GM21717 (cell line): ENCODE measurements around the gene SPATS1.

ENCODE experiments used
- ATAC-seq: cut with Tn5 transposase; IDR thresholded peaks from one replicate; pipeline ENCODE4 v1.9.1; 2021; ENCODE audit warnings: mild to moderate bottlenecking, moderate library complexity; ENCODE audit not compliant: unreplicated experiment

Gene SPATS1

GRCh38 chr6:44342489-44342888 is at the start of gene SPATS1:
SPATS1 (plus strand) TSS chr6:44342650; CDS start chr6:44343096, 446 bp downstream.
- ATAC-seq, result no peak

GRCh38 chr6:44292661-44293365 is 49.6 kb upstream of the SPATS1 start:
- ATAC-seq, result no peak

GRCh38 chr6:44294832-44295791 is 47.3 kb upstream of the SPATS1 start:
- ATAC-seq, result no peak

GRCh38 chr6:44297063-44298038 is 45.1 kb upstream of the SPATS1 start:
- no peak for ATAC-seq

GRCh38 chr6:44298055-44298803 is 44.2 kb upstream of the SPATS1 start:
- no peak for ATAC-seq

- no peak for ATAC-seq
These were observed 43.6 kb upstream of the SPATS1 start for GRCh38 chr6:44298864-44299263.

DNA sequence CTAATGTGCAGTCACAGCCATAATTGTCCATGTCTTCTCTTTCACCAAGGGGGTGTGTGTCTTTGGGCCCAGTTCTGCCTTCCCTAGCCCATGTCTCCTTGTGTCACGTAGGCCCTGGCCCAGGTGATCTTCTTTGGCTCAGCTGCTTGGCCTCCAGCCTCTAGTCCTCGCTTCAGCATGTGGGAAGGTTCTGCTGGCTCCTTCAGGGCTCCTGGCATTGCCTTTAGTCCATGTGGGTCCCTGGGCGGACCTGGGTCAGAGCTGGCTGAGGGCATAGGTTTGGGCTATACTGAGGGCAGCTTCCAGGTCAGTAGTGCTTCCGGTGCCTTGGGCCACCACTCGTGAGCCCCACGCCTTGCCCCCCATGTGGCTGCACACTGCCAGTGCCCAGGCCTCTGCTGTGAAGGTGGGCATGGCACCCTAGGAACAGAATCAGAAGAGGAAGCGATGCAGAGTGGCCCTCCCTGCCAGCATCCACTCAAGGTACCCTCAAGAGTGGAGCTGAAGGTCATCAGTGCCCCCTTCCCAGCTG is 42.1 kb upstream of the SPATS1 start:
- ATAC-seq, result no peak

DNA sequence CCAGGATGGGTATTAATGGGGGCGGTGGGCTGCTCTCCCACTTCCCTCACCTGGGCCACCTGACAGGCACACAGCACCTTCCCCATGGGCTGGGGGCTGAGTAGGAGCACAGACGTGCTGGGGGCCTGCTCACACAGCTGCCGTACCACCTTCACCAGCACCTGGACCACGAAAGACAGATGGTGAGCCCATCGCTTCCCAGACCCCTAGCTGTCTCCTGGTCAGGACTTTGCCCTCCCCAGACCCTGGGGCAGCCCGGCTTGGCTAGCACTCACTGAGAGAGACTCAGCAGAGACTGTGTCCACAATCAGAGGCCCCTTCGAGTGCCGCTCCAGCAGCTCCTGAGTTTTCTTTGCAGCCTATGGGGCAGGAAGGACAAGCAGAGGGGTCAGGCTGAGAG is 41.3 kb upstream of the SPATS1 start:
- ATAC-seq, result no peak

DNA sequence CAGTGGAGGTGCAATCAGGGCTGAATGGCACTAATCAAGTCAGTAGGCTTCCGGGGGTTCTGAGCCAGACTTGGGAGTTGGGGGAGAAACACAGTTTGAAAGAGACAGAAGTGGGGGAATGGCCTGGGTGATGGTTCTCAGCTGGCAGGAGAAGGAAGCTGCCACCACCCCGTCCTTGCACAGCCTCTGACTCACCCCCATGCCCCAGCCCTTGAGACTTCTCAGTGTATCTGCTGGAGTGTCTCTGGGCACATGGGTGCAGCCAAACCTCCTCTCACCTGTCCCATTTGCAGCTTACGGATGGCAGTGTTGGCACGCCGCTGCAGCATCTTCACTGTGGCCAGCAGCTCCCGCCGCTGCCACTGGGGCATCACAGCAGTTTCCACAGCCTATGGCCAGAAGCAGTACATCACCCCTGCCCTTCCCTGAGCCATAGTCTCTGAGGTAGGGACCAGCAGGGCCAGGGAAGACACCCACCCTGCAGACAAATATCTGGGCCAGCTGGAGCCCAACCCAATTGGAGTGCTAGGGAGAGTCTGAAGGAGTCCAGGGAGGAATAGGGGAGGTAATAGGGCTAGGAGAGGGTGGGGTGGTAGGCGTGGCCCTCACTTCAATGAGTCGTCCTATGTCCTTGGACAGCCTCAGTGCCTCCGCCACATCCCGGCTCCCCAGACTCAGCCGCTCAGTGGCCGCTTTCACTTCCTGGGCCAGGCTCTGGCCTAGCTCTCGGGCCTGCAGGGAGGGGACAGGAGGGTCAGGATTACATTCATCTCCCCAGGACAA is 40.5 kb upstream of the SPATS1 start:
- no peak for ATAC-seq

DNA sequence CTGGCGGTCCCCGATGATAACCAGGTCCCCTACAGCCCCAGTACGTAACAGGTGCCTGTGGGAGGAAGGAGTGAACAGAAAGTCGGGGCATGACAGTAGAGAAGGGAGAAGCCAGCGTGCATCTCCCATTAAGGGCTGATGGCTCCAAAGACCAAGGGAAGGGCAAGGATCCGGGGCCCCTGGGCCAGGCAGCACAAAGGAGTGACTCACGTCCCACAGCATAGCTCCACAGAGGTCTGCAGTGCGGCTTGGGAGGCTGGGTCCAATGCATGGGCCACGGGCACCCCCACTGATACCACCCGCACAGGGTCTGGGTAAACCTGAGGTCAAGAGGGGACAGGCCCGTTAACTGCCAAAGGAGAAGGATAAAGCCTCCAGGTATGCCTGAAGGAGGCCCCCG is 39.6 kb upstream of the SPATS1 start:
- ATAC-seq, result no peak

GRCh38 chr6:44303842-44304241 is 38.6 kb upstream of the SPATS1 start:
- no peak for ATAC-seq

DNA sequence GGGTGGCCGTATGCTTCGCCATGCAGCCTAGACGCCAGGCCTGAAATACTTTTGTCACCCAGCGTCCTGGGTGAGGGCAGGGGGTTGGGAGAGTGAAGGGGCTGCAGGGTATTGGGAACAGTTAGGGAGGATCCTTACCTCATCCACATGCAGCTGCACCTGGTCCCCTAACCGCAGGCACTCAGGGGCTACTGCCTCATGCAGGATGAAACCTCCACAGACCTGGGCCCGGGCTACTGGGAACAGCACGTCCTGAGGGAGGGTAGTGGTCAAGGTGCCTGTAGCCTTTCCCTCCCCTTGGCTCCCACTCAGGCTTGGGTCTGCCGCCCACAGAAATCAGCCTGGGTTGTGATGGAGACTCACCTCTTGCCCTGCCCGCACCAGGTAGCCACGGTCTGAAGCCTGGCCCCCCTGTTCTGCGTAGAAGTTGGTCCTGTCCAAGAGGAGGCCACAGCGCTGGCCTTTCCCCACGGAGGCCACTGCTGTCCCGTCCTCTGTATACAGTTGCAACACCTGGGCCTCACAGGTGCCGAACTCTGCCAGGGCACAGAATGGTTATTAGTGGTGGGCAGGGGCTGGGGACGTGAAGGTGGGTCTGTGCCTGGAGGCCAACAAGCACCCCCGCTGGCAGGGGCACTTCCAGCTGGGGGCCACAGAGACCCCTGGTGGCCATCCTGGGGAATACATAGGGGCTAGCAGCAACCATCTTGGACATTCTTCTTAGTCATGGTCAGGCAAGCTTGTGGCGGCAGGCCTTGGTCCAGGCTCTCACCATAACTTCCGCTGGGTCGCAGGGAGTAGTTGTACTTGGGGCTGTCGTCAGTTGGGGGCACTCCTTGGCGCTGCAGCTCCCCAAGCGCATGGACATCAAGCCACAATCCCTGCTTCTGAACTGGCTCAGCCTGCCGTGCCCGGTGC is 37.9 kb upstream of the SPATS1 start:
- no peak for ATAC-seq

- ATAC-seq, result no peak
These were observed 37.2 kb upstream of the SPATS1 start for GRCh38 chr6:44305200-44305725.

DNA sequence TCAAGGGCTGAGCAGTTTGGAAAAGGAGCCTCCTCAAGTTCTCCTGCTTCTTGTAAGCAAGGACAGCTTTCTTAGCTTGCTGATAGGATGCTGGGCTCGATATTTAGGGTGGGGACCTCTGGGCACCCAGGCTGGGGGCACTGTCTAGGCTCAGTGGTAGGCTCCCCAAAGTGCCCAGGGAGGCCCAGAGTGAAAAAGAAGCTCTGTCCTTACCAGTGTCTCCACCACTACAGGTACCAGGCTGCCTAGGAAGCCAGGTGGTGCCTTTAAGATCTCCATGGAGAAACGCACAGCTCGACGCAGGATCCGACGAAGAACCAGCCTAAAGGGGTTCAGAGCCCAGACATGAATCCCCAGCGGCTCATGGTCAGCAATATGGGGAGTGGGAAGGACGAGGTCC is 35.7 kb upstream of the SPATS1 start:
- no peak for ATAC-seq

DNA sequence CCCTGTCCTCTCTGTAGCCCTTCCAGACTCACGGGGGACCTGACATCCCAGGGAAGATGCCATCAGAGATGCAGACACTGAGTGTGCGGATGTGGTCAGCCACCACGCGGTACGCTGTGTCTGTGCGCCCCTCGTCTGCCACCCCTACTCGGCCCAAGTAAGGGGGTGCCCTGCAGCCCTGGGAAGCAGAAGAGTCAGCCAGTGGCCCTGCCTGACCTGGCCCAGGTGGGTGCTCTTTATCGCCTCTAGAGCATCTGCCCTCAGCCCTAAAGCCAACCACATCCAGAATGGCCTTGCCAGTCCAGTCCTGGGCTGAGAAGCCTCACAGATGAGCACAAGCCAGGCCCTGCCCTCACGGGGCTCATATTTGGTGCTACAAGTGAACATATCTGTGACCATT is 35.2 kb upstream of the SPATS1 start:
- ATAC-seq, result no peak

GRCh38 chr6:44309092-44309491 is 33.4 kb upstream of the SPATS1 start:
- ATAC-seq, result no peak

DNA sequence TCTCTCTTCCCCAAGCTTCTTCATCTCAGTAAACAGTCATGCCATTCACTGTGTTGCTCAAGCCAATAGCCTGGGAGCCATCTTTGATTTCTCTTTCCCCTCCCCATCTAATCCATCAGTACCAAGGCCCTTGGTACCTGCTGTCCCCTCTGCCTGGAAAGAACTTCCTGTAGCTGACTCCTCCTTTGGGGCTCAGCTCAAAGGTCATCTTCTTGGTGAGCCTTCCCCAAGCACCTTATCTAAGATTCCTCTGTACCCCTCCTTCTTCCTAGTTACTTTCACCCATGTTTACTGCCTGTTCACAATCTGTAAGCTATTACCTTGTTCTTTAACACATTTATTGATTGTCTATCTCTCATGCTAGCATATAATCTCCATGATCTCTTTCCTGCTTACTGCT is 32.8 kb upstream of the SPATS1 start:
- ATAC-seq, result no peak

DNA sequence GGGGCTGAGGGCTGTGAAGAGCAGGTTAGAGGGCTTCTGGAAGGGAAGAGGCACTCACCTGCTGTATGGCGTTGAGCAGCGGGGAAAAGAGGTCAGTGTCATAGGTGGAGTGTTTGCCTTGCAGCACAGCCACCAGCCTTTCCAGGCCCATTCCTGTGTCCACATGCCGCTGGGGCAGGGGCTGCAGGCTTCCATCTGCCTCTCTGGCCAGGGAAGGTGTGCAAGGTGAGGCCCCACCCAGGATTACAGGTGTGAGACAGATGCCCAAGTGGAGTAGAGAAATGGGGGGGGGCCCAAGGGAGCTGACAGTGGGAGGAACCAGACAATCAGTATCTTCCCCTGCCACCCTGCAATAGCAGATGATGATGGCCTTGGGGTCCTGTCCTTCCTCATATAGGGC is 32.2 kb upstream of the SPATS1 start:
- ATAC-seq, result no peak
